Muscle of leg (tissue), 11 donors: ENCODE data around the gene CNOT1. TPM values are rescaled to one million over a fixed set of nuclear protein-coding genes. Genes with fewer than 3 reads are reported as not detected.
"Not testable (repeated sequence)": the region's sequence is repeated elsewhere in the genome, so short reads cannot be mapped to it uniquely, and the experiment has no call there.

Source experiments
- DNase-seq: peaks from one replicate; pipeline ENCODE4 v3.0.0; 2013
- H3K27ac ChIP-seq: one replicate; pipeline ENCODE4 v1.5.1; 2013; ENCODE audit warnings: mild to moderate bottlenecking, low read length, control low read depth
- H3K27me3 ChIP-seq: one replicate; pipeline ENCODE4 v1.6.1; 2013; ENCODE audit warnings: low read length; ENCODE audit not compliant: control insufficient read depth, insufficient read depth
- H3K36me3 ChIP-seq: one replicate; pipeline ENCODE4 v1.6.1; 2013; ENCODE audit warnings: low read length; ENCODE audit not compliant: control insufficient read depth, insufficient read depth
- H3K4me1 ChIP-seq: one replicate; pipeline ENCODE4 v1.6.1; 2013; ENCODE audit warnings: low read length; ENCODE audit not compliant: control insufficient read depth, insufficient read depth
- H3K4me3 ChIP-seq: one replicate; pipeline ENCODE4 v1.5.1; 2013; ENCODE audit warnings: low read length, control low read depth
- H3K9me3 ChIP-seq: replicated peaks from 2 replicates; pipeline ENCODE4 v1.6.1; 2013; ENCODE audit warnings: low read depth, low read length; ENCODE audit not compliant: control insufficient read depth
- WGBS: methylation state at CpG from one replicate; pipeline ENCODE4 v1.1.5; 2013; ENCODE audit warnings: missing lambda C conversion rate; ENCODE audit not compliant: insufficient coverage; 5-methylcytosine and 5-hydroxymethylcytosine counted together
- polyA plus RNA-seq, 8 donors: library from polyadenylated mRNA; unstranded; fragments of 120-200 nt; gene quantifications; one replicate each; pipeline versions ENCODE4 v1.2.1 to v1.2.3, GENCODE V29; 2013; ENCODE audit warnings: inconsistent platforms in 1 of 8, low replicate concordance in 1 of 8; ENCODE audit not compliant: insufficient read length in 8 of 8, insufficient read depth in 1 of 8
- total RNA-seq: library from RNA; stranded (reverse); fragments of 120-200 nt; gene quantifications from one replicate; pipeline ENCODE4 v1.2.4, GENCODE V29; 2013

Gene CNOT1
- total and polyA plus RNA-seq, 9 donors, result 85.1 to 121 (median 99.9) TPM

DNA sequence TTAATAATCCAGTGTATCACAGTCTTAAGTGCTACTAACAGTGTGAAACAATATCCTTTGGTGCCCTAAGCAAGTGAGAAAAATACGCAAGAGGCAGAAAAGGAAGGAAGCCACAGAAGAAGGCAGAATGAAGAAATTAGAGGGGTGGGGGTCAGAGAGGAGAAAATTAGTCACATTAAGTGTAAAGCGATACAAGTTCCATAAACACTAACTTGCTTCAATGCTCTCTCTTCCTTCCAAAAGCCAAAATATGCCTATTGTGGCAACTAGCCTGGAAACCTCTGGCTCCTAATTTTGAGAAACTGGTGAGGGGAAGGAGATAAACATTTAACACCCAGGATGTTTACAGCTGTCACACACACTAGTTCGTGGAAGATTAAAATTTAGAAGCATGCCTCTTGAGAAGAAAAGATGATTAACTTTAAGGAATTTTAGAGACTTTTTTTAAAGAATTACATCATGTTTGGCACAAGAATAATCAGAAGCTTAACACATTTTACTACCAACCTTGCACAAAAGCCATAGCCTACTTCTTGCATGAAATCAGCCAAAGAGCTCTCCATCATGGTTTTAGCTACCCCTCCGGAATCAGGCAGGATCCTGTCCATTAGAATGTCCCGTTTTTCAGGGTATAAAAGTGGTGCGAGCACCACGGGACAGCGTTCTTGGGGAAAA is 44.7 kb downstream of the CNOT1 start:
- Histone ChIP-seq H3K27ac (no peak overlapping the region), H3K27me3 (no peaks in the 10 kb centered on the region), H3K4me1 (no peaks in the 10 kb centered on the region), H3K9me3 (no peaks in the 10 kb centered on the region), H3K4me3 (no peak overlapping the region), H3K36me3 (peaks cover 48% of the 10 kb centered on the region)
- no peak for DNase-seq
- no CpG with 5 or more reads among the region's 8 CpGs for WGBS

DNA sequence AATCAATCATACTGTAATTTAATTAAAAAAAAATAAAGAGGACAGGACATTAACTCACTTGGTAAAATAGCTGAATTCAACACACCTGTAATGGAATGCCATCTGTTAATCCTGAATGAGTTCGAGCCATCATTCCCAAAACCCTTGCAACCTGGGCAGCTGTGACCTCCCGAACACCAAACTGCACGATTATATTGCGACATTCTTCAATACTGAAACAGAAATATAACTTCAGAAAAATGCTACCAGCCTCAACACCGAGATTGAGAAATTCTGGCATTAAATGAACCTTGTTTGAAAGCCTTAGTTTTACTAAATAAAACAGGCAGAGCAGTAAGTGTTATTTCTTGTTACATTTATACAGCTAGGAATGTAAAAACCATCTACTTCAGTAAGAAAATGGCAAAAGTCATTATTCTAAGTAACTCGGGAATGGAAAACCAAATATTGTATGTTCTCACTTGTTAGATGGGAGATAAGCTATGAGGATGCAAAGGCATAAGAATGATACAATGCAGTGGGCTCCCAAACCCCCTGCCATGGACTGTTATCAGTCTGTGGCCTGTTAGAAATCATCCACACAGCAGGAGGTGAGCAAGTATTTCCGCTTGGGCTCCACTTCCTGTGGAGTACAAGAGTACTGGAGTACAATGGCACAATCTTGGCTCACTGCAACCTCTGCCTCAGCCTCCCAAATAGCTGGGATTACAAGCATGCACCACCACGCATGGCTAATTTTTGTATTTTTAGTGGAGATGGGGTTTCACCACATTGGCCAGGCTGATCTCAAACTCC is 46.5 kb downstream of the CNOT1 start:
- 100% methylated on average over 1 of the region's 8 CpGs for WGBS
- H3K4me3 ChIP-seq, result no peak overlapping the region
- no peak overlapping the region for H3K27ac ChIP-seq

DNA sequence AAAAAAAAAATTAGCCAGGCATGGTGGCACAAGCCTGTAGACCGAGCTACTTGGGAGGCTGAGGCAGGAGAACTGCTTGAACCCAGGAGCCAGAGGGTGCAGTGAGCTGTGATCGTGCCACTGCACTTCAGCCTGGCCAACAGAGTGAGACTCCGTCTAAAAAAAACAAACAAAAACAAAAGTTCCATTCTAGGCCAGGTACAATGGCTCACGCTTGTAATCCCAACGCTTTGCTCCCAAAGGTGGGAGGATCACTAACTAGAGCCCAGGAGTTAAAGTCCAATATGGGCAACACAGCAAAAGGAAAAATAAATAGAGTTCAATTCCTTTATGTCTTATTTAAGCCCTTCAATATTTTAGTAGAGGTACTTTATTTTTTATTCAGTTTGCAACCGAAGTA is 47.5 kb downstream of the CNOT1 start:
- DNase-seq, result no peak
- no peaks in the 10 kb centered on the region for H3K4me1 ChIP-seq
- H3K36me3 ChIP-seq, result peaks cover 49% of the 10 kb centered on the region
- no peaks in the 10 kb centered on the region for H3K9me3 ChIP-seq
- 79% methylated on average over 2 of the region's 6 CpGs for WGBS
- no peaks in the 10 kb centered on the region for H3K27me3 ChIP-seq
- H3K27ac ChIP-seq, result no peak overlapping the region
- no peak overlapping the region for H3K4me3 ChIP-seq

More for the DNA sequence above, 46.5 kb downstream of the CNOT1 start:
- no peaks in the 10 kb centered on the region for H3K27me3 ChIP-seq
- H3K9me3 ChIP-seq, result no peaks in the 10 kb centered on the region
- no peaks in the 10 kb centered on the region for H3K4me1 ChIP-seq
- no peak for DNase-seq
- peaks cover 46% of the 10 kb centered on the region for H3K36me3 ChIP-seq

DNA sequence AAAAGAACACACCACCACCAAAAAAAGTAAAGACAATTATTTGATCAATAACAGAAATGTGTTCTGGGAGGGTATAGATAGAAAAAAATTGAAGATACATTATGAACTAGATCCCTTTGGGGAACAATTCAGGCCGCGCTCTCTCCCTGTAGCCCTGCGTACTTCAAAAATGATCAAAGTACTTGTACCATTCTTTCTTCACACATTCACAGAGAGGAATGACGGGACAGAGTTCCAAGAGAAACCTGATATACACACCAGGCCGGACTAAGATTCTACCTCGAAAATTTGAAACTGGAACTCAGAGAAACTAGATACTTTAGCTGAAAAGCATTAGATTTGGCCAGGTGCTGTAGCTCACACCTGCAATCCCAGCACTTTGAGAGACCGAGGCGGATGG is 50.0 kb downstream of the CNOT1 start:
- no peaks in the 10 kb centered on the region for H3K27me3 ChIP-seq
- H3K9me3 ChIP-seq, result no peaks in the 10 kb centered on the region
- 77% methylated on average over 5 of the region's 8 CpGs for WGBS
- H3K4me1 ChIP-seq, result no peaks in the 10 kb centered on the region
- no peak for DNase-seq
- H3K36me3 ChIP-seq, result peaks cover 42% of the 10 kb centered on the region
- no peak overlapping the region for H3K4me3 ChIP-seq
- no peak overlapping the region for H3K27ac ChIP-seq

DNA sequence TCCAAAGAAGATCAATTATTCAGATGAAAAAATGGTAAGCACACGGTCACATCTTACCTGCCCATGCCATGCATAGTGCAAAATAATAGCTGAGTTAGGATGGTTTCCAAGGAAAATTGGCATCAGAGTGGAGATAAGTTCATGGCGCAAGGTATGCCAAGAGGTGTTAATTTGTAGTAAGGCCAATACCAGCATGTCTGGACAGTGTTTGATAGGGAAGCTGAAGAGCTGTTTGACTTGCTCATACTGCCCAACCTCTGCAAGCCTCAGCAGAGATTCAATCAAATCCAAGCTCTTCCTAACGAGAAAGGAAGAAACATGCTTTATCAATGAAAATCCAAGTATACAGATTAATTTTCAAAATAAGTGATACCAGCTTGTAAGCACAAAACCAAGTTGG is 51.0 kb downstream of the CNOT1 start:
- DNase-seq, result no peak
- Histone ChIP-seq H3K27me3 (no peaks in the 10 kb centered on the region), H3K4me1 (no peaks in the 10 kb centered on the region), H3K27ac (no peak overlapping the region), H3K36me3 (peaks cover 49% of the 10 kb centered on the region), H3K4me3 (no peak overlapping the region), H3K9me3 (no peaks in the 10 kb centered on the region)
- 80% methylated on average over 1 of the region's 3 CpGs for WGBS

DNA sequence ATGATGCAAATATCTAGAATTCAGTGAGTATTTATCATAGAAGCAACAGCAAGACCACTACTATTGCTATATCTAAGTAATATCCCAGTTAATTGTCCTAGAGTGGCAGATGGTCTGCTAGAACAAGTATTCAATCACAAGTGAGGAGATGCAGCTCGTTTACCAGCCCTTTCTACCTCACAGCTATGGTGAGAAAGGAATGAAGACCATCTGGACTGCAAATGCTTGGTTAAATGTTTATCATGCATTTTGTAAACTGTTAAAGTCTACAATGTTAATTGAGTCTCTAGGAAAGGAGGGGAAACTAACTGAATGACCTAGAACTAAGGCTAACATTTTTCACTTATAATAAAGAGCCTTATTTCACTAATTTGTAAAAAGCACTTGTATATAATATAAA is 52.5 kb downstream of the CNOT1 start:
- H3K4me1 ChIP-seq, result no peaks in the 10 kb centered on the region
- no peak overlapping the region for H3K4me3 ChIP-seq
- no peak for DNase-seq
- peaks cover 48% of the 10 kb centered on the region for H3K36me3 ChIP-seq
- no peaks in the 10 kb centered on the region for H3K27me3 ChIP-seq
- WGBS, result no CpG with 5 or more reads among the region's 1 CpG
- H3K27ac ChIP-seq, result no peak overlapping the region
- no peaks in the 10 kb centered on the region for H3K9me3 ChIP-seq

DNA sequence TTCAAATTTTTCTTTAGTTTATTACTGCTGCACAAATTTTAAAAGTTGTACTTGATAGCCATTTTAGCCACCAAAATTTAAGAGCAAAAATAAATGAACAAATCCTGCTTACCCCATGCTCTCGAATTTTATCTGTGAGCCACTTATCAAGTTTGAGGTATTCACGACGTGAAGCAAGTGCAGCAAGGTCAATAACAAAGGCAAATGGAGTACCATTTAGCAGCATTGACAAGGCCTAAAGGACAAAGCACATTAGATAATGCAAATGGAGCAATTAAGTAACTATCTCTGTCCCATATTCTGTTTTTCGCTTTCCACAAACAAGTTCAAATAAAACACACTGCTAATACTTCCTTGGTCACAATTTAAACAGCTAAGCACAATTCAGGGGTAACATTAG is 54.7 kb downstream of the CNOT1 start:
- DNase-seq, result no peak
- H3K9me3 ChIP-seq, result no peaks in the 10 kb centered on the region
- H3K36me3 ChIP-seq, result peaks cover 59% of the 10 kb centered on the region
- 100% methylated on average over 2 of the region's 4 CpGs for WGBS
- no peak overlapping the region for H3K4me3 ChIP-seq
- no peak overlapping the region for H3K27ac ChIP-seq
- no peaks in the 10 kb centered on the region for H3K4me1 ChIP-seq
- no peaks in the 10 kb centered on the region for H3K27me3 ChIP-seq

DNA sequence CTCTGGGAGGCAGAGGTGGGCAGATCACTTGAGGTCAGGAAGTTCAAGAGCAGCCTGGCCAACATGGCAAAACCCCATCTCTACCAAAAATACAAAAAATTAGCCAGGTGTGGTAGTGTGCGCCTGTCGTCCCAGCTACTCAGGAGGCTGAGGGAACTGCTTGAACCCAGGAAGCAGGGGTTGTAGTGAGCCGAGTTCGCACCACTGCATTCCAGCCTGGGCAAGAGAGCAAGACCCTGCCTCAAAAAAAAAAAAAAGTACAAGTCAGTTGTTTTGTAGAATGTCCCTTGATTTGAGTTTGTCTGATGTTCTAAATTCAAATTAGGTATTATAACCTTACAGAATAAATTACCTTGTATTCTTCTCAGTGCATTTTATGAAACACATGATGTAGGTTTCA is 63.9 kb downstream of the CNOT1 start:
- peaks cover 38% of the 10 kb centered on the region for H3K36me3 ChIP-seq
- not testable (repeated sequence) for H3K4me1 ChIP-seq, H3K9me3 ChIP-seq, DNase-seq, H3K27ac ChIP-seq, H3K4me3 ChIP-seq, H3K27me3 ChIP-seq
- whole genome bisulfite sequencing, result no CpG with 5 or more reads among the region's 4 CpGs

DNA sequence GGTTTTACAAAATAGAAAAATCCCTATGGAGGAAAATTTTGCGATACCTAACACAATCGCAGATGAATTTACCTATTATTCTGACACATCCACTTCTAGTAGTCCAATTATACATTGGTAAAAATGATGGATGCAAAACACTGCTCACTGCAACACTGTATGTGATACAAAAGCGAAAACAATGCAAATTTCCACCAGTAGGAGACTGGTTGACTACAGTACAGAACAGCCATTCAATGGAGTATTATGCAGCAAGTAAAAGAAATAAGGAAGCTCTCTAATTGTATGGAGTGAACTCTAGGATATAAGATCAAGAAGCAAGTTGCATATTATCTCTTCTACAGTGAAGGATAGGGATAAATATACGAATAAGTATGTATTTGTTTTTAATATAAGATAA is 65.9 kb downstream of the CNOT1 start:
- WGBS, result no CpG with 5 or more reads among the region's 4 CpGs

DNA sequence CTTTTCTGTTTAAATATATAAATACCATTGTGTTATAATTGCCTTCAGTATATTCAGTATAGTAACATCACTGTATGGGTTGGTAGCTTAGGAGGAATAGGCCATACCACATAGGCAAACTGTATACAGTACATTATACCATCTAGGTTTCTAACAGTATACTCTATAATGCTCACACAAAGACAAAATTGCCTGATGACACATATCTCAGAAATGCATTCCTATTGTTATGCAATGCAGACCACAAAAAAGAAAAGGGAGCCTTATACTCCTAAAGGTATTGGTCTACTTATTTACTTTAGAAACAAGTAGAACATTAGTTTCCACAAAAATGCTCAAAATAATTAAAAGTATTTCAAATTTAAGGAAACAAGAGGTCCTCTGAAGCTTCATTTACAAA is 66.4 kb downstream of the CNOT1 start:
- DNase-seq, result no peak
- no peaks in the 10 kb centered on the region for H3K9me3 ChIP-seq
- no peaks in the 10 kb centered on the region for H3K27me3 ChIP-seq
- no peak overlapping the region for H3K4me3 ChIP-seq
- peaks cover 44% of the 10 kb centered on the region for H3K36me3 ChIP-seq
- H3K27ac ChIP-seq, result no peak overlapping the region
- no peaks in the 10 kb centered on the region for H3K4me1 ChIP-seq

More for the DNA sequence above, 65.9 kb downstream of the CNOT1 start:
- no peak for DNase-seq
- Histone ChIP-seq H3K27ac (no peak overlapping the region), H3K9me3 (no peaks in the 10 kb centered on the region), H3K4me3 (no peak overlapping the region), H3K36me3 (peaks cover 42% of the 10 kb centered on the region), H3K4me1 (no peaks in the 10 kb centered on the region), H3K27me3 (no peaks in the 10 kb centered on the region)
